GM23338 (cell line): ENCODE results near the gene SPINT1. TPM values are rescaled to one million over a fixed set of nuclear protein-coding genes. Genes with fewer than 3 reads are reported as not detected.

ENCODE experiments used
- ATAC-seq: fragments of 200-7000 bp; cut with Tn5 transposase; 3 replicates; pipeline ENCODE4 v1.9.1; 2020
- DNase-seq: peaks from one replicate; pipeline ENCODE4 v3.0.0-alpha.2; 2015; ENCODE audit warnings: low spot score
- H2AFZ ChIP-seq: fragments of 200-600 bp; sonication (generic); 2 replicates; pipeline ENCODE4 v1.8.0; 2016; ENCODE audit warnings: antibody characterized with exemption, mild to moderate bottlenecking, moderate library complexity
- H3F3A ChIP-seq: fragments of 200-600 bp; sonication (generic); replicated peaks from 2 replicates; pipeline ENCODE4 v1.8.0; 2017; ENCODE audit warnings: antibody characterized with exemption, mixed run types, low read depth
- H3K27ac ChIP-seq: fragments of 200-600 bp; sonication (generic); 2 replicates; pipeline ENCODE4 v1.6.1; 2016; ENCODE audit warnings: low read depth
- H3K27me3 ChIP-seq: fragments of 200-600 bp; sonication (generic); 2 replicates; pipeline ENCODE4 v1.8.0; 2016; ENCODE audit warnings: mild to moderate bottlenecking, mixed run types, moderate library complexity; ENCODE audit not compliant: insufficient read depth
- H3K36me3 ChIP-seq: fragments of 200-600 bp; sonication (generic); 2 replicates; pipeline ENCODE4 v1.8.0; 2016; ENCODE audit warnings: mild to moderate bottlenecking; ENCODE audit not compliant: insufficient read depth
- H3K4me1 ChIP-seq: fragments of 200-600 bp; sonication (generic); 2 replicates; pipeline ENCODE4 v1.8.0; 2016; ENCODE audit warnings: mild to moderate bottlenecking, moderate library complexity; ENCODE audit not compliant: insufficient read depth
- H3K4me2 ChIP-seq: fragments of 200-600 bp; sonication (generic); 2 replicates; pipeline ENCODE4 v1.7.1; 2017; ENCODE audit warnings: mixed run types
- H3K4me3 ChIP-seq: fragments of 200-600 bp; sonication (generic); 2 replicates; pipeline ENCODE4 v1.6.1; 2016; ENCODE audit warnings: mixed run types
- H3K79me2 ChIP-seq: fragments of 200-600 bp; sonication (generic); replicated peaks from 2 replicates; pipeline ENCODE4 v1.8.0; 2017; ENCODE audit warnings: mild to moderate bottlenecking; ENCODE audit not compliant: insufficient read depth
- H3K9me2 ChIP-seq: fragments of 200-600 bp; sonication (generic); 2 replicates; pipeline ENCODE4 v1.8.0; 2017; ENCODE audit not compliant: insufficient read depth
- H4K20me1 ChIP-seq: fragments of 200-600 bp; sonication (generic); replicated peaks from 2 replicates; pipeline ENCODE4 v1.8.0; 2017; ENCODE audit warnings: mild to moderate bottlenecking; ENCODE audit not compliant: insufficient read depth
- H3K27ac Mint-ChIP-seq: 2 replicates; pipeline ENCODE4 v1.8.0; 2020; ENCODE audit warnings: inconsistent platforms, mild to moderate bottlenecking, moderate library complexity, mixed read lengths
- H3K27me3 Mint-ChIP-seq: 3 replicates; pipeline ENCODE4 v1.8.0; 2022; ENCODE audit warnings: low read depth, mild to moderate bottlenecking, moderate library complexity, mixed read lengths, inconsistent platforms; ENCODE audit not compliant: insufficient read depth, poor library complexity
- H3K36me3 Mint-ChIP-seq: 3 replicates; pipeline ENCODE4 v1.8.0; 2021; ENCODE audit warnings: low read depth, mild to moderate bottlenecking, inconsistent platforms, moderate library complexity, mixed read lengths
- H3K4me1 Mint-ChIP-seq: 3 replicates; pipeline ENCODE4 v1.8.0; 2020; ENCODE audit warnings: mild to moderate bottlenecking, inconsistent platforms, mixed read lengths
- H3K4me3 Mint-ChIP-seq: 3 replicates; pipeline ENCODE4 v1.8.0; 2021; ENCODE audit warnings: moderate library complexity, mild to moderate bottlenecking, inconsistent platforms, mixed read lengths
- H3K9me3 Mint-ChIP-seq: 3 replicates; pipeline ENCODE4 v1.8.0; 2020; ENCODE audit warnings: moderate library complexity, mild to moderate bottlenecking, inconsistent platforms, mixed read lengths
- CREB1 ChIP-seq: fragments of 250-450 bp; sonication (Bioruptor Pico); IDR thresholded peaks from 2 replicates; pipeline ENCODE4 v1.5.0; 2020; ENCODE audit warnings: low read depth, mild to moderate bottlenecking, moderate library complexity
- CTCF ChIP-seq, 2 experiments: fragments of 200-600 bp in 1 of 2; sonication (generic) in 1 of 2; conservative IDR thresholded peaks; 2 replicates each; pipeline versions ENCODE4 v1.5.1 to v1.6.1; 2016 to 2017; ENCODE audit warnings: antibody characterized with exemption in 2 of 2, low read depth in 2 of 2, mild to moderate bottlenecking in 2 of 2, moderate library complexity in 1 of 2
- ETS1 ChIP-seq: IDR thresholded peaks from 2 replicates; pipeline ENCODE4 v1.6.1; 2016; ENCODE audit warnings: antibody characterized with exemption
- EZH2 ChIP-seq: fragments of 200-600 bp; sonication (generic); IDR thresholded peaks from one replicate; pipeline ENCODE4 v1.8.0; 2017; ENCODE audit warnings: antibody characterized with exemption, mild to moderate bottlenecking, low read depth; ENCODE audit not compliant: unreplicated experiment
- EZH2phosphoT487 ChIP-seq: fragments of 200-600 bp; sonication (generic); IDR thresholded peaks from one replicate; pipeline ENCODE4 v1.8.1; 2018; ENCODE audit warnings: antibody characterized with exemption; ENCODE audit not compliant: unreplicated experiment
- JUNB ChIP-seq: IDR thresholded peaks from one replicate; pipeline ENCODE4 v1.6.1; 2016; ENCODE audit warnings: antibody characterized with exemption; ENCODE audit not compliant: unreplicated experiment
- NANOG ChIP-seq: IDR thresholded peaks from 2 replicates; pipeline ENCODE4 v1.6.1; 2016; ENCODE audit warnings: antibody characterized with exemption, borderline replicate concordance
- POLR2AphosphoS5 ChIP-seq: IDR thresholded peaks from 2 replicates; pipeline ENCODE4 v1.6.1; 2016; ENCODE audit warnings: antibody characterized with exemption, low read depth
- REST ChIP-seq: IDR thresholded peaks from one replicate; pipeline ENCODE4 v1.6.1; 2018; ENCODE audit warnings: antibody characterized with exemption; ENCODE audit not compliant: unreplicated experiment
- STAT1 ChIP-seq: IDR thresholded peaks from one replicate; pipeline ENCODE4 v1.6.1; 2016; ENCODE audit warnings: antibody characterized with exemption; ENCODE audit not compliant: unreplicated experiment
- ZNF114 ChIP-seq: fragments of 250-450 bp; sonication (Bioruptor Pico); IDR thresholded peaks from 2 replicates; pipeline ENCODE4 v1.5.0; 2020; ENCODE audit warnings: mild to moderate bottlenecking, moderate library complexity
- ZNF331 ChIP-seq: fragments of 250-450 bp; sonication (Bioruptor Pico); IDR thresholded peaks from 2 replicates; pipeline ENCODE4 v1.5.0; 2020; ENCODE audit warnings: low read depth, mild to moderate bottlenecking, moderate library complexity
- ZNF462 ChIP-seq: fragments of 250-450 bp; sonication (Bioruptor Pico); IDR thresholded peaks from 2 replicates; pipeline ENCODE4 v1.5.0; 2020; ENCODE audit warnings: mild to moderate bottlenecking, moderate library complexity
- polyA plus RNA-seq: library from polyadenylated mRNA; unstranded; fragments of >200 nt; fragmentation: Nextera tagmentation; extraction: Ambion mirVana; gene quantifications from 2 replicates; pipeline ENCODE4 v1.2.1, GENCODE V29; 2016
- total RNA-seq: library from RNA; depleted of rRNA; stranded (reverse); fragments of >200 nt; shearing (Covaris generic); gene quantifications from 2 replicates; pipeline ENCODE4 v1.2.3, GENCODE V29; 2014

Gene SPINT1
- total and polyA plus RNA-seq, 2 experiments from 2014 or later: 41.3 to 253 TPM

GRCh38 chr15:40853241-40853890 is 9.5 kb downstream of the SPINT1 start:
- H3K4me3 ChIP-seq: no peak overlapping the region
- H4K20me1 ChIP-seq: peaks cover 13% of the 10 kb centered on the region
- no peaks in the 10 kb centered on the region for H3K27me3 ChIP-seq
- no peak overlapping the region for H3K27ac Mint-ChIP-seq
- TF ChIP-seq ZNF331 (no peak), CTCF (conservative IDR thresholded peaks at IDR 0.05; ENCODE audit: low read depth in 2 of 2) (no peak), STAT1 (no peak), ETS1 (no peak), CREB1 (no peak), EZH2 (no peak), ZNF114 (no peak), ZNF462 (CRISPR knock-in tag) (no peak), POLR2AphosphoS5 (no peak), NANOG (no peak), EZH2phosphoT487 (no peak), REST (no peak), JUNB (no peak)
- no peak overlapping the region for H3K27ac ChIP-seq
- no peaks in the 10 kb centered on the region for H3K4me1 ChIP-seq
- peaks cover 12% of the 10 kb centered on the region for H3F3A ChIP-seq
- H3K4me3 Mint-ChIP-seq: no peak overlapping the region
- H3K36me3 Mint-ChIP-seq: peaks cover 75% of the 10 kb centered on the region
- H2AFZ ChIP-seq: no peak overlapping the region
- H3K4me1 Mint-ChIP-seq: peaks cover 12% of the 10 kb centered on the region
- H3K27me3 Mint-ChIP-seq: peaks cover 9% of the 10 kb centered on the region
- peaks cover 11% of the 10 kb centered on the region for H3K36me3 ChIP-seq
- peaks cover 35% of the 10 kb centered on the region for H3K79me2 ChIP-seq
- H3K9me2 ChIP-seq: no peaks in the 10 kb centered on the region
- H3K4me2 ChIP-seq: no peak overlapping the region
- DNase-seq (no peak), ATAC-seq (no peak)
- no peaks in the 10 kb centered on the region for H3K9me3 Mint-ChIP-seq
